Cardiac fibroblast (primary cell): Measurements from ENCODE around the gene MAN2B2.
A peak's percentile ranks its signal among the peaks of the same experiment; 100 is the strongest.

ENCODE experiments used
- DNase-seq, 2 donors: peaks; one replicate each; pipeline versions ENCODE4 v3.0.0 to v3.0.0-alpha.2; 2010; ENCODE audit warnings: low read depth in 2 of 2
- H3K4me3 ChIP-seq, 2 donors: replicated peaks in 1 of 2; 1 replicate in 1 of 2; 2 replicates in 1 of 2; pipeline ENCODE4 v1.5.1; 2011; ENCODE audit warnings: low read depth in 2 of 2, low read length in 2 of 2, mild to moderate bottlenecking in 2 of 2, moderate library complexity in 1 of 2
- TF ChIP-seq, protein P1 (sequence below): IDR thresholded peaks from one replicate; pipeline ENCODE4 v1.5.1; 2011; ENCODE audit warnings: low read depth, mild to moderate bottlenecking, low read length, inconsistent platforms

MAN2B2 gene

GRCh38 chr4:6573986-6574746, 823 bp upstream of the MAN2B2 start:
- H3K4me3 ChIP-seq, result peak overlapping the region; percentile 51 to 99
- TF ChIP-seq, protein P1, sequence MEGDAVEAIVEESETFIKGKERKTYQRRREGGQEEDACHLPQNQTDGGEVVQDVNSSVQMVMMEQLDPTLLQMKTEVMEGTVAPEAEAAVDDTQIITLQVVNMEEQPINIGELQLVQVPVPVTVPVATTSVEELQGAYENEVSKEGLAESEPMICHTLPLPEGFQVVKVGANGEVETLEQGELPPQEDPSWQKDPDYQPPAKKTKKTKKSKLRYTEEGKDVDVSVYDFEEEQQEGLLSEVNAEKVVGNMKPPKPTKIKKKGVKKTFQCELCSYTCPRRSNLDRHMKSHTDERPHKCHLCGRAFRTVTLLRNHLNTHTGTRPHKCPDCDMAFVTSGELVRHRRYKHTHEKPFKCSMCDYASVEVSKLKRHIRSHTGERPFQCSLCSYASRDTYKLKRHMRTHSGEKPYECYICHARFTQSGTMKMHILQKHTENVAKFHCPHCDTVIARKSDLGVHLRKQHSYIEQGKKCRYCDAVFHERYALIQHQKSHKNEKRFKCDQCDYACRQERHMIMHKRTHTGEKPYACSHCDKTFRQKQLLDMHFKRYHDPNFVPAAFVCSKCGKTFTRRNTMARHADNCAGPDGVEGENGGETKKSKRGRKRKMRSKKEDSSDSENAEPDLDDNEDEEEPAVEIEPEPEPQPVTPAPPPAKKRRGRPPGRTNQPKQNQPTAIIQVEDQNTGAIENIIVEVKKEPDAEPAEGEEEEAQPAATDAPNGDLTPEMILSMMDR, result no peak
- no peak for DNase-seq

DNA sequence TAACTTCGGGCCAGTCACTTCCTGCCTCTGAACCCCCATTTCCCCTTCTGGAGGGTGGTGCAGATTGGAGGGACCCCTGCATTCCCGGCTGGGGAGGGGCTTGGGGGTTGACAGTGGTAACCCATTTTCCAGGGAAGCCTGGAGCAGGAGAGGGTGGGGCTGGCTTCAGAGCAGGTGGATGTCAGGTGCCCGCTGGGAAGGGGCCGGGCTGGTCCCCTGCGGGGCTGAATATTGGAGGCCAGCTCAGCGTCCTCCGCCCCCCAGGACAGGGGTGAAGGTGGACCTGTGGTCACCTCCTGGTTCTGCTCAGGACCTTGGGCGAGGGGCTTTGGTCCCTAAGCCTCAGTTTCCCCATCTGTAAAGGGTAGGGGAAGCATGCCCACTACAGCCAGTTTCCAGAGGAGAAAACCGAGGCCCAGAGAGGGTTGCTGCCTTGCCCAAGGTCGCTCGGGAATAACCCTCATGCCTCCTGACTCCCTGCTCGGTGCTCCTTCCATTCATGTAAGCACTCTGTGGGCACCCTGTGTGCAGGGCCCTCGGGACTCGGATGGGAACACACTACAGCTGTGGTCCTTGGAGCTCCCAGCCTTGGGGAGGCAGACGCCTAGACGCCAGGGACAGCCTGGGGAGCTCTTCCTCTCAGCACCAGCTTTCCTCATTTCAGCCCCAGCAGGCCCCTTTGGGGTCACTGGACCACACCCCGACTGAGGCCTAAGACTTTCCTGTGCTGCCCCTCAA, 683 bp downstream of the MAN2B2 start:
- TF ChIP-seq, protein P1, result no peak
- DNase-seq, result no peak
- peak overlapping the region; percentile 87 to 99 for H3K4me3 ChIP-seq

DNA sequence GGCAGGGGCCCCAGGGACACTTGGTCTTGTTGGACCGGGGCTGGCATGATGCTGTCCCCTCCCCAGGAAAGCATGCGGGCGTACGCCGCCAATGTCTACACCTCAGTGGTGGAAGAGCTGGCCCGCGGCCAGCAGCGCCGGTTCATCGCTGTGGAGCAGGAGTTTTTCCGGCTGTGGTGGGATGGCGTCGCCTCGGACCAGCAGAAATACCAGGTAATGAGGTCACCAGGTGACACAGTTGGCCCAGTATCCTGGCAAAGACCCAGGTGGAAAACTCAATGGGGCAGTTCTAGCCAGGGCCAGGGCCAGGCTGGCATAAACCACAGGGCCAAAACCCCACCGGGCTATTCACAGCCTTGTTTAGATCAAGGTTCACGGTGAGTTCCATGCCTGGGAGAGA, 1.5 kb downstream of the MAN2B2 start:
- no peak for DNase-seq
- H3K4me3 ChIP-seq, result no peak overlapping the region
- TF ChIP-seq, protein P1, result no peak

DNA sequence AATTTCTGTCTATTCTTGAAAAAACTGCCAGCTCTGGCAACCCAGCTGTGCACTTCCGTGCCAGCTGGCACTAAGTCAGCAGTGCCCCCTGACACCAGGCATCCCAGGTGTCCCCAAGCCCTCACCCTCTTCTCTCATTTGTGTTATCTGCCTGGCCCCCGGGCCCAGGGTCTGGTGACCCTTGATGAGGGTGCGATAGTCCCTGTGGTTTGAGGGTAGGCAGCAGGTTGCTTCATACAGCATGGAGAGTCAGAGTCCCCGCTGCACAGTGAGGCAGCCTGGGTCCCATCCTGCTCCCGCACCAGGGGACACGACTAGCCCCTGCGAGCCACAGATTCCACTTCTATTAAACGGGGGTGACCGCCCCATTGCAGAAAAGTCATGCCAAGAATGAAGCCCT, 1.9 kb downstream of the MAN2B2 start:
- DNase-seq, result no peak
- no peak overlapping the region for H3K4me3 ChIP-seq
- TF ChIP-seq, protein P1, result no peak

DNA sequence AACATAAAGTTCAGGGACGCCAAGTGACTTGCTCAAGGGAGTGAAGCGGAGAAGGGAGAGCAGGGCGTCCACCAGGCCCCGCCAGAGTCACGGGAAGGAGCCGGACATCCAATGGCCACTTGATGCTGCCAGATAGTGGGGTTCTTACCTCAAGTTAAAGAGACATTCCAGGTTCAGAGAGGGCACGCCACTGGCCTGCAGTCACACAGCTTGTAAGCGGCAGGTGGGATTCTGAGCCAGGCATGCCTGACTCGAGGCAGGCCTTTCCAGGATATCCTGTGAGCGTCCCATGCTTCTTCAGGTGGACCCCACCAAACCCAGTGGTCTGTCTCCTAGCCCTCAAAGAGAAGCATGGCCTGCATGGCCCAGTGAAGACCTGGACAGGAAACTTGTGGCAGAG, 2.4 kb downstream of the MAN2B2 start:
- no peak overlapping the region for H3K4me3 ChIP-seq
- DNase-seq, result no peak
- TF ChIP-seq, protein P1, result no peak

- no peak for DNase-seq
- TF ChIP-seq, protein P1, result no peak
- no peak overlapping the region for H3K4me3 ChIP-seq
These were observed 3.2 kb downstream of the MAN2B2 start for GRCh38 chr4:6578221-6578620.
